VCaP (cell line): Measurements from ENCODE around the gene TM6SF1.

Experiments
- H3K27ac ChIP-seq: fragments of 450-650 bp; 2 replicates; pipeline ENCODE4 v1.5.1; 2017
- CTCF ChIP-seq: fragments of 450-650 bp; conservative IDR thresholded peaks from 2 replicates; pipeline ENCODE4 v1.5.1; 2017; ENCODE audit warnings: mild to moderate bottlenecking, moderate library complexity

Gene TM6SF1

GRCh38 chr15:83106994-83107840, at the start of gene TM6SF1:
TSS of gene TM6SF1 (plus strand) at chr15:83107645. CDS start at chr15:83107681, 36 bp downstream.
- TF ChIP-seq CTCF, result peak; percentile 26; the same call in 1 of the 2 replicates
- H3K27ac ChIP-seq, result peak within 1 kb of the TSS; percentile 19; the same call in 1 of the 2 replicates

GRCh38 chr15:83057696-83058376, 49.6 kb upstream of the TM6SF1 start:
- no peak overlapping the region for H3K27ac ChIP-seq
- TF ChIP-seq CTCF, result no peak

- no peak for TF ChIP-seq CTCF
- no peak overlapping the region for H3K27ac ChIP-seq
Observed at GRCh38 chr15:83061680-83062079, 45.8 kb upstream of the TM6SF1 start.

- no peak for TF ChIP-seq CTCF
- no peak overlapping the region for H3K27ac ChIP-seq
Observed at GRCh38 chr15:83062768-83063180, 44.7 kb upstream of the TM6SF1 start.

GRCh38 chr15:83063551-83063950, 43.9 kb upstream of the TM6SF1 start:
- H3K27ac ChIP-seq, result no peak overlapping the region

GRCh38 chr15:83064859-83065258, 42.6 kb upstream of the TM6SF1 start:
- TF ChIP-seq CTCF, result no peak
- H3K27ac ChIP-seq, result peak overlapping the region; percentile 99; the same call in 1 of the 2 replicates

More at GRCh38 chr15:83063551-83063950, 43.9 kb upstream of the TM6SF1 start:
- TF ChIP-seq CTCF, result no peak

- TF ChIP-seq CTCF, result no peak
- peak overlapping the region; percentile 99 for H3K27ac ChIP-seq
Observed at GRCh38 chr15:83065431-83065830, 42.0 kb upstream of the TM6SF1 start.
